H7 (cell line): Measurements from ENCODE around the gene FAF1. TPM values are rescaled to one million over a fixed set of nuclear protein-coding genes. Genes with fewer than 3 reads are reported as not detected.

Experiments
- DNase-seq: peaks from one replicate; pipeline ENCODE4 v3.0.0; 2012
- H3K27me3 ChIP-seq: 2 replicates; pipeline ENCODE4 v1.6.0; 2011; ENCODE audit warnings: mild to moderate bottlenecking, low read length; ENCODE audit not compliant: control insufficient read depth, insufficient read depth
- H3K36me3 ChIP-seq: replicated peaks from 2 replicates; pipeline ENCODE4 v1.5.1; 2011; ENCODE audit warnings: low read length; ENCODE audit not compliant: control insufficient read depth, insufficient read depth
- H3K4me3 ChIP-seq: 2 replicates; pipeline ENCODE4 v1.5.1; 2011; ENCODE audit warnings: low read depth, mild to moderate bottlenecking, control low read depth, low read length, moderate library complexity; ENCODE audit not compliant: insufficient read depth
- total RNA-seq: library from RNA; depleted of rRNA; stranded (reverse); fragments of >200 nt; shearing (Covaris generic); gene quantifications from 2 replicates; pipeline ENCODE4 v1.2.3, GENCODE V29; 2014

FAF1 gene
- total RNA-seq, 1 experiment from 2014 or later: 99.9 TPM

- no peak overlapping the region for H3K4me3 ChIP-seq
- DNase-seq: peak; percentile 66
- no peaks in the 10 kb centered on the region for H3K36me3 ChIP-seq
- peaks cover 100% of the 10 kb centered on the region for H3K27me3 ChIP-seq
Observed at GRCh38 chr1:50427086-50427817, 532.8 kb downstream of the FAF1 start.

- DNase-seq: peak; percentile 73
- H3K4me3 ChIP-seq: no peak overlapping the region
Observed at GRCh38 chr1:50426702-50427085, 533.4 kb downstream of the FAF1 start.

GRCh38 chr1:50426108-50426700, 533.9 kb downstream of the FAF1 start:
- H3K36me3 ChIP-seq: no peaks in the 10 kb centered on the region
- peak; percentile 47 for DNase-seq
- H3K27me3 ChIP-seq: peaks cover 100% of the 10 kb centered on the region
- no peak overlapping the region for H3K4me3 ChIP-seq

More at GRCh38 chr1:50426702-50427085, 533.4 kb downstream of the FAF1 start:
- Histone ChIP-seq H3K27me3 (peaks cover 100% of the 10 kb centered on the region), H3K36me3 (no peaks in the 10 kb centered on the region)

GRCh38 chr1:50425376-50426107, 534.5 kb downstream of the FAF1 start:
- DNase-seq: peak; percentile 87
- H3K27me3 ChIP-seq: peaks cover 100% of the 10 kb centered on the region
- no peaks in the 10 kb centered on the region for H3K36me3 ChIP-seq
- H3K4me3 ChIP-seq: no peak overlapping the region

GRCh38 chr1:50424884-50425375, 535.1 kb downstream of the FAF1 start:
- DNase-seq: peak; percentile 70
- Histone ChIP-seq H3K36me3 (no peaks in the 10 kb centered on the region), H3K4me3 (no peak overlapping the region), H3K27me3 (peaks cover 100% of the 10 kb centered on the region)

GRCh38 chr1:50424045-50424883, 535.8 kb downstream of the FAF1 start:
- Histone ChIP-seq H3K36me3 (no peaks in the 10 kb centered on the region), H3K27me3 (peaks cover 100% of the 10 kb centered on the region), H3K4me3 (no peak overlapping the region; the same call in 1 of the 2 replicates)
- DNase-seq: peak; percentile 70

GRCh38 chr1:50423670-50424000, 536.4 kb downstream of the FAF1 start:
- Histone ChIP-seq H3K4me3 (peak overlapping the region; percentile 40; the same call in 1 of the 2 replicates), H3K27me3 (peaks cover 100% of the 10 kb centered on the region), H3K36me3 (no peaks in the 10 kb centered on the region)
- DNase-seq: peak; percentile 84

- peak; percentile 96 for DNase-seq
- H3K27me3 ChIP-seq: peaks cover 100% of the 10 kb centered on the region
- peak within 1 kb of the TSS; percentile 40 for H3K4me3 ChIP-seq
- no peaks in the 10 kb centered on the region for H3K36me3 ChIP-seq
Observed at GRCh38 chr1:50422946-50423669, 537.0 kb downstream of the FAF1 start, which contains the start of gene DMRTA2. DMRTA2 (minus strand) TSS chr1:50423443; CDS start chr1:50421536, 1,907 bp downstream.

GRCh38 chr1:50422675-50422945, 537.5 kb downstream of the FAF1 start:
- no peaks in the 10 kb centered on the region for H3K36me3 ChIP-seq
- H3K27me3 ChIP-seq: peaks cover 100% of the 10 kb centered on the region
- peak overlapping the region; percentile 40; the same call in 1 of the 2 replicates for H3K4me3 ChIP-seq
- no peak for DNase-seq

GRCh38 chr1:50421768-50422674, 538.0 kb downstream of the FAF1 start:
- H3K4me3 ChIP-seq: peak overlapping the region; percentile 40; the same call in 1 of the 2 replicates
- DNase-seq: peak; percentile 80
- H3K27me3 ChIP-seq: peaks cover 100% of the 10 kb centered on the region
- H3K36me3 ChIP-seq: no peaks in the 10 kb centered on the region

GRCh38 chr1:50421366-50421748, 538.7 kb downstream of the FAF1 start:
- H3K4me3 ChIP-seq: peak overlapping the region; percentile 32
- no peak for DNase-seq

GRCh38 chr1:50420689-50421365, 539.2 kb downstream of the FAF1 start:
- Histone ChIP-seq H3K36me3 (no peaks in the 10 kb centered on the region), H3K27me3 (peaks cover 100% of the 10 kb centered on the region), H3K4me3 (peak overlapping the region; percentile 32)
- peak; percentile 88 for DNase-seq

More at GRCh38 chr1:50421366-50421748, 538.7 kb downstream of the FAF1 start:
- Histone ChIP-seq H3K27me3 (peaks cover 100% of the 10 kb centered on the region), H3K36me3 (no peaks in the 10 kb centered on the region)
